NCI-H82 treated with DMSO at 0.1 percent for 48 hours (cell line): Measurements from ENCODE around the gene HMGCS2.

Source experiments
- DNase-seq: peaks from one replicate; lab custom pipeline; 2025; ENCODE audit not compliant: unreplicated experiment; lab: John Stamatoyannopoulos, UW

Gene HMGCS2

GRCh38 chr1:119764220-119764619, 4.5 kb downstream of the HMGCS2 start:
- DNase-seq = no peak

GRCh38 chr1:119762953-119763352, 5.8 kb downstream of the HMGCS2 start:
- no peak for DNase-seq

- no peak for DNase-seq
Observed at GRCh38 chr1:119762409-119762808, 6.3 kb downstream of the HMGCS2 start.

- no peak for DNase-seq
Observed at GRCh38 chr1:119758584-119758983, 10.1 kb downstream of the HMGCS2 start.

GRCh38 chr1:119752592-119752991, 16.1 kb downstream of the HMGCS2 start:
- DNase-seq = no peak

GRCh38 chr1:119748040-119748439, 20.7 kb downstream of the HMGCS2 start:
- no peak for DNase-seq

- DNase-seq = peak; percentile 86
Observed at GRCh38 chr1:119747451-119747850, 21.3 kb downstream of the HMGCS2 start.

- DNase-seq = no peak
Observed at GRCh38 chr1:119745034-119745433, 23.7 kb downstream of the HMGCS2 start.

GRCh38 chr1:119744598-119744942, 24.1 kb downstream of the HMGCS2 start:
- DNase-seq = no peak

GRCh38 chr1:119743776-119744597, 24.7 kb downstream of the HMGCS2 start:
- peak; percentile 65 for DNase-seq

- DNase-seq = no peak
Observed at GRCh38 chr1:119743308-119743707, 25.4 kb downstream of the HMGCS2 start.

GRCh38 chr1:119742677-119743076, 26.0 kb downstream of the HMGCS2 start:
- DNase-seq = no peak

- DNase-seq = no peak
Observed at GRCh38 chr1:119742202-119742601, 26.5 kb downstream of the HMGCS2 start.

GRCh38 chr1:119740896-119741780, 27.6 kb downstream of the HMGCS2 start:
- no peak for DNase-seq

- no peak for DNase-seq
Observed at GRCh38 chr1:119740261-119740660, 28.4 kb downstream of the HMGCS2 start.

- DNase-seq = no peak
Observed at GRCh38 chr1:119739150-119739549, 29.6 kb downstream of the HMGCS2 start.

- no peak for DNase-seq
Observed at GRCh38 chr1:119738100-119738720, 30.5 kb downstream of the HMGCS2 start.

- DNase-seq = no peak
Observed at GRCh38 chr1:119737040-119737682, 31.5 kb downstream of the HMGCS2 start.

- DNase-seq = no peak
Observed at GRCh38 chr1:119736649-119737039, 32.1 kb downstream of the HMGCS2 start.

GRCh38 chr1:119735217-119735616, 33.5 kb downstream of the HMGCS2 start:
- DNase-seq = no peak

GRCh38 chr1:119733754-119734153, 35.0 kb downstream of the HMGCS2 start:
- DNase-seq = no peak
